GM19328 (cell line): ENCODE measurements around the gene BCAT1.
A peak's percentile ranks its signal among the peaks of the same experiment; 100 is the strongest.

Experiments
- ATAC-seq: cut with Tn5 transposase; IDR thresholded peaks from one replicate; pipeline ENCODE4 v1.9.1; 2021; ENCODE audit warnings: mild to moderate bottlenecking, moderate library complexity; ENCODE audit not compliant: unreplicated experiment

The BCAT1 gene

GRCh38 chr12:24948757-24949722 lies at the start of gene BCAT1:
BCAT1 (minus strand) TSS chr12:24949101; CDS start chr12:24948932, 169 bp downstream.
- no peak for ATAC-seq

GRCh38 chr12:24997970-24998582 lies 49.2 kb upstream of the BCAT1 start:
- ATAC-seq = peak; percentile 76

GRCh38 chr12:24997496-24997895 lies 48.6 kb upstream of the BCAT1 start:
- peak; percentile 19 for ATAC-seq

- no peak for ATAC-seq
These were observed 47.9 kb upstream of the BCAT1 start for GRCh38 chr12:24996820-24997219.

- no peak for ATAC-seq
These were observed 47.3 kb upstream of the BCAT1 start for GRCh38 chr12:24996102-24996797.

- ATAC-seq = no peak
These were observed 44.9 kb upstream of the BCAT1 start for GRCh38 chr12:24993793-24994192.

- no peak for ATAC-seq
These were observed 42.5 kb upstream of the BCAT1 start for GRCh38 chr12:24991209-24992049.

- no peak for ATAC-seq
These were observed 40.3 kb upstream of the BCAT1 start for GRCh38 chr12:24989216-24989615.

- no peak for ATAC-seq
These were observed 33.3 kb upstream of the BCAT1 start for GRCh38 chr12:24982250-24982649.

- ATAC-seq = no peak
These were observed 31.3 kb upstream of the BCAT1 start for GRCh38 chr12:24979976-24980730.

GRCh38 chr12:24979329-24979728 lies 30.4 kb upstream of the BCAT1 start:
- no peak for ATAC-seq

- ATAC-seq = no peak
These were observed 28.8 kb upstream of the BCAT1 start for GRCh38 chr12:24977711-24978110.

- ATAC-seq = no peak
These were observed 28.2 kb upstream of the BCAT1 start for GRCh38 chr12:24977060-24977459.

GRCh38 chr12:24975425-24975824 lies 26.5 kb upstream of the BCAT1 start:
- no peak for ATAC-seq

- ATAC-seq = no peak
These were observed 25.3 kb upstream of the BCAT1 start for GRCh38 chr12:24974216-24974615.

GRCh38 chr12:24972078-24972477 lies 23.2 kb upstream of the BCAT1 start:
- no peak for ATAC-seq

- ATAC-seq = no peak
These were observed 21.3 kb upstream of the BCAT1 start for GRCh38 chr12:24970177-24970576.

- no peak for ATAC-seq
These were observed 18.2 kb upstream of the BCAT1 start for GRCh38 chr12:24966951-24967564.

- ATAC-seq = no peak
These were observed 15.4 kb upstream of the BCAT1 start for GRCh38 chr12:24964342-24964741.
